PC-9 (cell line): ENCODE results near the gene MFNG. TPM values are rescaled to one million over a fixed set of nuclear protein-coding genes. Genes with fewer than 3 reads are reported as not detected.
A peak's percentile ranks its signal among the peaks of the same experiment; 100 is the strongest.

Experiments
- BruUV-seq: library from RNA; stranded (reverse); fragments of 400-500 nt; replicated peaks from 2 replicates; lab custom pipeline; 2021; lab: Mats Ljungman, UMichigan
- CTCF ChIA-PET: fragments of 300-600 bp; sonication (Branson Sonifier 250); formaldehyde crosslinking; loops from one replicate; lab custom pipeline; 2022; ENCODE audit warnings: antibody characterized with exemption; lab: Charles Lee
- POLR2A ChIA-PET: fragments of 300-600 bp; sonication (Branson Sonifier 250); formaldehyde crosslinking; loops from one replicate; lab custom pipeline; 2022; ENCODE audit warnings: antibody characterized with exemption; ENCODE audit not compliant: unreplicated experiment; lab: Charles Lee
- DNase-seq, 2 experiments: peaks; one replicate each; pipeline versions ENCODE4 v3.0.0 to v3.0.0-alpha.2; 2015 to 2022; ENCODE audit warnings: mixed read lengths in 1 of 2
- H2AFZ ChIP-seq: fragments of 200-600 bp; sonication (generic); 2 replicates; pipeline ENCODE4 v1.8.1; 2017; ENCODE audit warnings: antibody characterized with exemption
- H3F3A ChIP-seq: fragments of 200-600 bp; sonication (generic); 2 replicates; pipeline ENCODE4 v1.8.1; 2017; ENCODE audit warnings: antibody characterized with exemption, mild to moderate bottlenecking, low read depth; ENCODE audit not compliant: insufficient read depth
- H3K27ac ChIP-seq: fragments of 200-600 bp; sonication (generic); 2 replicates; pipeline ENCODE4 v1.6.1; 2016; ENCODE audit warnings: mixed run types
- H3K27me3 ChIP-seq: fragments of 200-600 bp; sonication (generic); 2 replicates; pipeline ENCODE4 v1.6.1; 2016; ENCODE audit warnings: low read depth, mixed run types; ENCODE audit not compliant: insufficient read depth
- H3K36me3 ChIP-seq: fragments of 200-600 bp; sonication (generic); 2 replicates; pipeline ENCODE4 v1.6.1; 2016; ENCODE audit warnings: low read depth, mixed run types
- H3K4me1 ChIP-seq: fragments of 200-600 bp; sonication (generic); replicated peaks from 2 replicates; pipeline ENCODE4 v1.6.1; 2016; ENCODE audit warnings: mixed run types; ENCODE audit not compliant: insufficient read depth
- H3K4me2 ChIP-seq: fragments of 200-600 bp; sonication (generic); 2 replicates; pipeline ENCODE4 v1.6.1; 2017; ENCODE audit warnings: mixed run types
- H3K4me3 ChIP-seq: fragments of 200-600 bp; sonication (generic); 2 replicates; pipeline ENCODE4 v1.6.1; 2016; ENCODE audit warnings: mixed run types
- H3K79me2 ChIP-seq: fragments of 200-600 bp; sonication (generic); 2 replicates; pipeline ENCODE4 v1.6.1; 2017; ENCODE audit warnings: low read depth, mixed run types
- H3K9me2 ChIP-seq: fragments of 200-600 bp; sonication (generic); 2 replicates; pipeline ENCODE4 v1.8.1; 2017; ENCODE audit warnings: mild to moderate bottlenecking; ENCODE audit not compliant: insufficient read depth
- H3K9me3 ChIP-seq: fragments of 200-600 bp; sonication (generic); 2 replicates; pipeline ENCODE4 v1.8.1; 2016; ENCODE audit warnings: low read depth; ENCODE audit not compliant: insufficient read depth
- H4K20me1 ChIP-seq: fragments of 200-600 bp; sonication (generic); 2 replicates; pipeline ENCODE4 v1.8.1; 2017; ENCODE audit not compliant: insufficient read depth
- CTCF ChIP-seq: fragments of 200-600 bp; sonication (generic); conservative IDR thresholded peaks from 2 replicates; pipeline ENCODE4 v1.6.1; 2017; ENCODE audit warnings: mixed run types, antibody characterized with exemption, mild to moderate bottlenecking, moderate library complexity
- EZH2 ChIP-seq: fragments of 200-600 bp; sonication (generic); IDR thresholded peaks from 2 replicates; pipeline ENCODE4 v1.8.0; 2017; ENCODE audit warnings: antibody characterized with exemption, low read depth
- intact Hi-C: fragments of 100-400 bp; cut with micrococcal nuclease; formaldehyde crosslinking; loops from one replicate; pipeline ENCODE4 v1.10.0; 2022; ENCODE audit not compliant: unreplicated experiment
- total RNA-seq: library from RNA; stranded (reverse); gene quantifications from 2 replicates; pipeline ENCODE4 v1.2.3, GENCODE V29; 2021

Gene MFNG
- total RNA-seq, 1 experiment from 2014 or later = 28.1 TPM

- H3K4me2 ChIP-seq = peak overlapping the region; percentile 61
- peaks cover 40% of the 10 kb centered on the region for H3K4me1 ChIP-seq
- H3K79me2 ChIP-seq = no peaks in the 10 kb centered on the region
- H3K4me3 ChIP-seq = no peak overlapping the region
- no peak for TF ChIP-seq CTCF
- TF ChIP-seq EZH2 = no peak
- peaks cover 20% of the 10 kb centered on the region for H3K9me3 ChIP-seq
- H3F3A ChIP-seq = peaks cover 42% of the 10 kb centered on the region
- POLR2A ChIA-PET = interaction anchor here (0.6 to 0.7 kb wide), 2 partner anchors 45 to 81 kb away, joined by 4 read pairs; no protein-coding TSS in a partner anchor
- peak overlapping the region; percentile 91 for H3K27ac ChIP-seq
- CTCF ChIA-PET = interaction anchor here (0.6 to 0.7 kb wide), 3 partner anchors 20 to 269 kb away, joined by 3 to 7 read pairs (median 3); no protein-coding TSS in a partner anchor
- H2AFZ ChIP-seq = no peak overlapping the region
- H3K27me3 ChIP-seq = no peaks in the 10 kb centered on the region
- no peaks in the 10 kb centered on the region for H3K9me2 ChIP-seq
- H4K20me1 ChIP-seq = no peaks in the 10 kb centered on the region
- no peaks in the 10 kb centered on the region for H3K36me3 ChIP-seq
- TSS peak; percentile 23 for BruUV-seq
- DNase-seq = peak; percentile 91 to 100
- intact Hi-C loops = loop anchor here (1.0 to 2.0 kb wide), 3 partner anchors 23 to 115 kb away; no protein-coding TSS in a partner anchor
Measured at GRCh38 chr22:37431801-37432707, 54.1 kb downstream of the MFNG start.

DNA sequence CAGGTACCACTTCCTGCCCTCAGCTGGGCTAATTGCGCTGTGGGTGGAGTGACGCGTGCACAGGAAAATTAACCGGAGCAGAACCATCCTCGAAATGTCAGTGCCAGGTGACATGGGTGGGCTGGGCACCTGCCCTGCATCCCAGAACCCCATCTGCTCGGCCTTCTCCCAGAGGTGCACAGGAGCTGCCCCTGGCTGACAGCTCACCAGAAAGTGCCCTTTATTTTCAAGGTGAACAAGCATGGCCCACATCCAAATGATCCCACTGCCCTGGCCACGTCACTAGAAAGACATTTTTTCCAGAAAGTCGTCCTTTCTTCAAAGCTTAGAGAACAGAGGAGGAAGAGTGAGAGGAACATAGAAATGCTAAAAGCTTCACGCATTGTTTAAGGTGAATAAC is 54.8 kb downstream of the MFNG start:
- Histone ChIP-seq H3F3A (peaks cover 42% of the 10 kb centered on the region), H3K4me3 (no peak overlapping the region), H3K36me3 (no peaks in the 10 kb centered on the region), H3K4me1 (peaks cover 44% of the 10 kb centered on the region), H3K9me3 (peaks cover 20% of the 10 kb centered on the region), H3K27me3 (no peaks in the 10 kb centered on the region), H3K79me2 (peaks cover 3% of the 10 kb centered on the region; the same call in 1 of the 2 replicates), H4K20me1 (no peaks in the 10 kb centered on the region), H3K9me2 (no peaks in the 10 kb centered on the region), H3K27ac (peak overlapping the region; percentile 91), H3K4me2 (peak overlapping the region; percentile 61), H2AFZ (no peak overlapping the region)
- DNase-seq = peak in 1 of 2 experiments; percentile 41
- BruUV-seq = no TSS peak
- no peak for TF ChIP-seq CTCF
- no peak for TF ChIP-seq EZH2
- POLR2A ChIA-PET = no interaction called here
- CTCF ChIA-PET = interaction anchor here (0.6 to 0.7 kb wide), 3 partner anchors 18 to 268 kb away, joined by 3 to 7 read pairs (median 3); no protein-coding TSS in a partner anchor
- intact Hi-C loops = loop anchor here (2.0 kb wide), 1 partner anchor 115 kb away; no protein-coding TSS in a partner anchor

DNA sequence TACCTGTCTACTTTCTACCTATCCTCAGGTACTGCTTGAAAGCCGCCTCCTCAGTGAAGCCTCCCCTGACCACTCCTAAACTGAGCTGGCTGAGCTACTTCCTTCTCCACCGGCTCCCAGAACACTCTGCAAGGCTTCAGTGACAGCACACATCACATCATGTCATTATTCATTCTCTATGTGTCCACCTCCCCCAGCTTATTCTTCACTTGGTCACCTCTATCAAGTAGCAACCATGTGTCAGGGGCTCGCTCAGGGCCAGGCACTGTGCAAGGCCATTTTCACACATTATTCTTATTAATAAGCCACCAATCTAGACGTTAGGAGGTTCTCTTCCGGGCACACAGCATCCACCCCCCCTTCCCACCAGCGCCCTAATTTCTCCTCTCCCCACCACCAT is 55.2 kb downstream of the MFNG start:
- intact Hi-C loops = loop anchor here (2.0 kb wide), 1 partner anchor 114 kb away; no protein-coding TSS in a partner anchor
- peaks cover 6% of the 10 kb centered on the region for H3K79me2 ChIP-seq
- TF ChIP-seq EZH2 = no peak
- TF ChIP-seq CTCF = no peak
- H3K4me1 ChIP-seq = peaks cover 48% of the 10 kb centered on the region
- H4K20me1 ChIP-seq = no peaks in the 10 kb centered on the region
- CTCF ChIA-PET = interaction anchor here (0.6 to 0.7 kb wide), 2 partner anchors 18 to 268 kb away, joined by 3 read pairs; no protein-coding TSS in a partner anchor
- BruUV-seq = no TSS peak
- POLR2A ChIA-PET = interaction anchor here (0.8 kb wide), 1 partner anchor 125 kb away, joined by 4 read pairs; no protein-coding TSS in a partner anchor
- no peak for DNase-seq
- H3K27ac ChIP-seq = peak overlapping the region; percentile 91; the same call in 1 of the 2 replicates
- H3K9me2 ChIP-seq = no peaks in the 10 kb centered on the region
- H3K27me3 ChIP-seq = no peaks in the 10 kb centered on the region
- no peak overlapping the region for H3K4me3 ChIP-seq
- no peak overlapping the region for H2AFZ ChIP-seq
- peaks cover 42% of the 10 kb centered on the region for H3F3A ChIP-seq
- H3K4me2 ChIP-seq = peak overlapping the region; percentile 61
- H3K36me3 ChIP-seq = no peaks in the 10 kb centered on the region
- peaks cover 20% of the 10 kb centered on the region for H3K9me3 ChIP-seq
